GM11168 (cell line): ENCODE data around the gene PMS2.
"Not testable (repeated sequence)": the region's sequence is repeated elsewhere in the genome, so short reads cannot be mapped to it uniquely, and the experiment has no call there.

ENCODE experiments used
- in situ Hi-C: fragments of 300-500 bp; cut with MboI; formaldehyde crosslinking; loops from one replicate; pipeline ENCODE4 v1.12.0; 2022; ENCODE audit warnings: low sequenced_read_pairs; ENCODE audit not compliant: unreplicated experiment

PMS2 gene

DNA sequence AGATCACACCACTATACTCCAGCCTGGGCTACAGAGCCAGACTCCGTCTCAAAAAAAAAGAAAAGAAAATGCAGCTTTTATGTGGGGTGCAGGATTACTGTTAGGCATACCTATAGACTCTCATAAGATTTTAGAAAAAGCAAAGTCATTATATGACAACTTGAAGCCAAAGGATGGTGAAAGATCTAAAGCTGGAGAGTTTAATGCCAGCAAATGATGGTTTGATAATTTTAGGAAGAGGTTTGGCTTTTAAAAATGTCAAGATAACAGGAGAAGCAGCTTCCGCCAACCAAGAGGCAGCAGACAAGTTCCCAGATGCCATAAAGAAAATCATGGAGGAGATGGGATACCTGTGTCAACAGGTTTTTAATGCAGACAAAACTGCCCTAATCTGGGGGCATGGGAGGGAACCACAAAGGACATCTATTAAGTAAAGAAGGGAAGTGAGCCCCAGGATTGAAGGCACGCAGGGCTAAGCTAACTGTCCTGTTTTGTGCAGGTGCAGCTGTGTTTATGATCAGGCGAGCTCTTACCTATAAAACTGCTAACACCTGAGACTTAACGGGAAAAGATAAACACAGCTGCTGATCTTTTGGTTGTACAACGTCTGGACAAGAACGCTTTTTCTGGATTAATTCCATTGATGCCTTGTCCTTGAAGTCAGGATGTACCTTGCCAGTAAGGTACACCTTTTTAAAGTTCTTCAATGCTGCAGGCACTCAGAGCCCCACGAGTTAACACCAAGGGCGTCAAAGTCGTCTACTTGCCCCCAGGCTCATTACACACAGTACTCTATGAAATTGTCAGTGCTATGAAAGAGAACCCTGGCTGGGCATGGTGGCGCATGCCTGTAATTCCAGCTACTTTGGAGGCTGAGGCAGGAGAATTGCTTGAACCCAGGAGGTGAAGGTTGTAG is 11.8 kb upstream of the PMS2 start:
- in situ Hi-C loops: no loop called here

DNA sequence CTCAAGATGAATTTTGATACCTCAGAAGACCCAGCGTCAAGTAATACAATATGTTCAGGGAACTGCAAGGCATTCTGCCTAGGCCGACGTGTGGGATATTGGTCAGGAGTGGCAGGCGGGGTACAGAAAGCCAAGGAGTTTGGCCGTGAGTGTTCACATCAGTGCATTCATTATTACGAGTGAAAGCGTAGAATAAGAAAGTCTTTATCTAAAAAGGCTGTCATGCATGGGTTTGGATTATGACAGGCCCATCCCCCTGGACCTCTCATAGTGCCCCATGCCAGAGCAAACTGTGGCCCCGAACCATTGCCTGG is 7.8 kb upstream of the PMS2 start:
- in situ Hi-C loops: no loop called here

- in situ Hi-C loops: no loop called here
Measured at GRCh38 chr7:6015917-6016652, 7.2 kb upstream of the PMS2 start.

DNA sequence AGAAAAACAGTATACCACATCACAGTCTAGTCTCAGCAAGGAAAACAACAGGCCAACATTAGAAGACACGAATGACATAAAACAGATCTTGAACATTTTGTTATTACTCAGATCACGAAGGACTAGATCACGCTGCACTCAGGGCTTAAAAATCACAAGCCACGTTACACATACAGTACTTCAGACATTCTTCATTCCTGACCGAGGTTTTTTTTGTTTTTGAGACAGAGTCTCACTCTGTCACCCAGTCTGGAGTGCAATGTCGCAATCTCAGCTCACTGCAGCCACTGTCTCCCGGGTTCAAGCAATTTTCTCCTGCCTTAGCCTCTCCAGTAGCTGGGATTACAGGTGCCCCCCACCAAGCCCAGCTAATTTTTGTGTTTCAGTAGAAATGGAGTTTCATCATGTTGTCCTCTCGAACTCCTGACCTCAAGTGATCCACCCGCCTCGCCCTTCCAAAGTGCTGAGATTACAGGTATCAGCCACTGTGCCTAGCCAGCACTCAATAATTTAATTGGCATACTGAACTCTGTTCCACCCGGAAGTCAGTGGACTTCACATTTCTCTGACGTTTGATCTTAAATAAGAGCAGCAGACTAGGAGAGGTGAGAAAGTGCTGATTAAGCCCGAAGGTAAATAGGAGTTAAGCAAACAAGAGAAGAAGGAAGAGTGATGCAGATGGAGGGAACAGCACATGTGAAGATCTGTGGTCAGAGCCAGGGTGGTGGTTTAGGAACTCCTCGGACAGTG is 3.7 kb upstream of the PMS2 start:
- in situ Hi-C loops: no loop called here

DNA sequence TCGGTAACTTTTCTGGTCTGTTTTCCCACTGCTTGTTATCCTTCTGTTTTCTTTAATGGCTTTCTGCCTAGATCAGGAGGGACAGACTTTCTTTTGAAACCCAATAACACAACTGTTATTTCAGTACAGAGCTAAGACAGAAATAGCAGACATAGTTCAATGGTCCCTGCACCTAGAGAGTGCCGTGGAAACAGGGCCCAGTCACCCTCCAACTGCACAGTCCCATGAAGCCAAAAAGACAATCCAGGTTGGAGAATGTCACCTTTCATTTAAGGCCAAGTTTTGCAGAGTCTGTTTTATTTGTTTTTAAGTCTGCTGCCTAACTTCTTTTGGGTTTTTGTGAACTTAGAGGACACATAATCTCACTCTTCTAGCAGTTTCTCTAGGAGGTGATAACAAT is 2.7 kb upstream of the PMS2 start:
- in situ Hi-C loops: no loop called here

- in situ Hi-C loops: not testable (repeated sequence)
Measured at GRCh38 chr7:6010370-6010769, 1.5 kb upstream of the PMS2 start.

GRCh38 chr7:6007835-6008590 is 836 bp downstream of the PMS2 start:
- in situ Hi-C loops: loop anchor here (10.0 kb wide), 1 partner anchor 317 kb away; no protein-coding TSS in a partner anchor

DNA sequence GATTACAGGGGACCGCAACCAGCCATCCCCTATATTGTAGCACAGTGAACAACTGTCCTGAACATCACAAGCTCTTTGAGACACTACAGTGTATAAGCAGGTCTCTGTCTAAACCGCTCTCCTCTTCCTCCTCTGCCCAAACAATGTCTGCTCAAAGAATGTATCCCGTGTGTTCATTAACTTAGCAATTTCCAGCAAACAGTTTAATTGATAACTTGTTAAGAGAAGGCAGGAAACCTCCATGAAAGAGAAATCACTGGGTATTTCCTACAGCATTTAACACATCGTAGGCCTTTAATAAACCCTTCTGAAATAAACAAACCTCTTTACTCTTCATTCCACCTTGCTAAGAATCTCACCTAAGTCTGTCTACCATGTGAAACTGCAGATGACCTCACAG is 1.5 kb downstream of the PMS2 start:
- in situ Hi-C loops: loop anchor here (10.0 kb wide), 1 partner anchor 317 kb away; no protein-coding TSS in a partner anchor

GRCh38 chr7:5997210-5997808 is 11.5 kb downstream of the PMS2 start:
- in situ Hi-C loops: no loop called here

DNA sequence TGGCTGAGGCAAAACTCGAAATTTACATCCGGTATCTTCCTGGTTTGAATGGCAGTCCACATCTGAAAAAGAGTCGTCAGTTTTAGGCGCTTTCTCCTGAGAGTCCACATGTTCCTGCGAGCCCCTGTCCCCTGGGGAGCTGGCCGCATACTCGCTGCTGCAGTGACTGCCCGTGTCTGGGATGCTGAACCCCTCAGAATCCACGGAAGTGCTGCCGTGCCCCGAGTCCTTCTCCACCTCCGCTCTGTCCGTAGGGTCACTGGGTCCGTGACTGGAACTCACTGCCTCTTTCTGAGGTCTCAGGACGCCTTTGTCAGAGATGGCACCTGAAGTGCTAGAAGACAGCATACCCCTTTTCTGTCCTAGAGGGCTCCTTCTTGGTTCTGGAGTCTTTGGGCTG is 21.8 kb downstream of the PMS2 start:
- in situ Hi-C loops: not testable (repeated sequence)

DNA sequence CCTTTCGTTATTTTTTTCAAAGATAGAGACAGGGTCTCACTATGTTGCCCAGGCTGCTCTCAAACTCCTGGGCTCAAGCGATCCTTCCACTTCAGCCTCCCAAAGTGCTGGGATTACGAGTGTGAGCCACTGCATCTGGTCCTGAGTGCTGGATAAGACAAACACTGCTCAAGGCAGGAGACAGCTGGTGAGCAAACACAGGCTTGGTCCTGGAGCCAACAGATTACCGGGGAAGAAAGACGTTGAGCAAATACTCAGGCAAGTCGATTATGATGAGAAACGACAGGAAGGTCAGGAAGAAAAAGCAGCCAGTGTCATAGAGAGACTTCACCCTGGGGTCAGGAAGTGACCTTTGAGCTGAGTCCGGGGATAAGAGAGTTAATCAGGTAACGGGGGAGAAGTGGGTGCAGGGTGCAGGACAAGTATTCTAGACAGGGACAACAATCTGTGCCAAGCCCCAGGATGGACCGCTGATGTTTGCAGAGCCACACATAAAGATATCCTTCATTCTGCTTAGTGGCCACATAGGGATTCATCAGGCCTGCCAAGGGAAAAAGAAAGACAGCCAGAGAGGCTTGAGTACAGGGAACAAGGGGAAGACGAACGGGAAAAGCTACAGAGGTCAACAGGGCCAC is 29.1 kb downstream of the PMS2 start:
- in situ Hi-C loops: loop anchor here (5.0 kb wide), 1 partner anchor 763 kb away; no protein-coding TSS in a partner anchor

DNA sequence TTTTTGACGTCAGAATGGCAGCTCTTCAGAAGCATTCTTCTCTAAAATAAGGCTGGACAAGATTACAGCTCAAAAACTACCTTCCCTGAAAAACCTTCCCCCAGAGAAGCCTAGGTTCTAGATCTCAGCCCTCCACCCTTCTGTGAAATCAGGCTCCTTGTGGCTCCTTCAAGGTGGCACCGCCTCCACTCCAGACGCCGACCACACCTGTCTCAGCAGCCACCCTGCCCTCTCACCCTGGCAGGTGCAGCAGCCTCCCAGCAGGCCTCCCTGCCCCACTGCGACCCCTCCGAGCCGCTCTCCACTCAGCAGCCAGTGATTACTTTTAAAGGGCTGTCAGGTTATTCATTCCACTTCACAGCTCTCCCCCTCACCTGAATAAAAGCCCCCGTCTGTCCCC is 35.3 kb downstream of the PMS2 start:
- in situ Hi-C loops: not testable (repeated sequence)

- in situ Hi-C loops: not testable (repeated sequence)
Measured at GRCh38 chr7:5970347-5970911, 38.4 kb downstream of the PMS2 start, which contains the start of gene RSPH10B. Gene RSPH10B, minus strand, starts transcription at chr7:5970689. Its CDS starts 3,573 bp downstream, at chr7:5967116.

DNA sequence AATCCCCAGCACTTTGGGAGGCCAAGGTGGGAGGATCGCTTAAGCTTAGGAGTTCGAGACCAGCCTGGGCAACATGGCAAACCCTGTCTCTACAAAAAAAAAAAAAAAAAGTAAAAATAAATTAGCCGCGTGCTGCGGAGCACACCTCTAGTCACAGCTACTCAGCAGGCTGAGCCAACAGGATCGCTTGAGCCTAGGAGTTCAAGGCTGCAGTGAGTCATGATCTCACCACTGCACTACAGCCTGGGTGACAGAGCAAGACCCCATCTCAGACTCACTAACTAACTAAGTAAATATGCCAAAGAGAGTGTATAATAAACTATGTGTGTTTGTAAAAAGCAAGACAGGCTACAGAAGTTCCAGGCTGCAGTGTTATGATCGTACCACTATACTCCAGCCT is 45.0 kb downstream of the PMS2 start:
- in situ Hi-C loops: not testable (repeated sequence)

- in situ Hi-C loops: not testable (repeated sequence)
Measured at GRCh38 chr7:5963205-5963604, 45.6 kb downstream of the PMS2 start.

- in situ Hi-C loops: not testable (repeated sequence)
Measured at GRCh38 chr7:5934945-5935450, 73.9 kb downstream of the PMS2 start.

- in situ Hi-C loops: not testable (repeated sequence)
Measured at GRCh38 chr7:5931905-5932644, 76.8 kb downstream of the PMS2 start.

DNA sequence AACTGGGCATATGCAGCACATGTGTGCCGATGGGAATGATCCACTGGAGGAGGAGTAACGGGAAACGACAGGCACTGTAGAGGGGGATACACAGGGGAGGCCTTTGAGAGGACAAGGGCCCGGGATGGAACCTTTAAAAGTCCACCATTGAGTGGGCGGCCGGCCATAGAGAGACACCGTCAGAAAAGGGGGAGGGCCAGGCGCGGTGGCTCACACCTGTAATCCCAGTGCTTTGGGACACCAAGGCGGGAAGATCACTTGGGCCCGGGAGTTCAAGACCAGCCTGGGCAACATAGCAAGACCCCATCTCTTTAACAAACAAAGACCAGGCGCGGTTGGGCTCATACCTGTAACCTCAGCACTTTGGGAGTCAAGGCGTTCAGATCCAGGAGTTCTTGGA is 77.6 kb downstream of the PMS2 start:
- in situ Hi-C loops: not testable (repeated sequence)
